Jurkat, Clone E6-1 (cell line): ENCODE measurements around the gene IRGQ.
"Not testable (repeated sequence)": the region's sequence is repeated elsewhere in the genome, so short reads cannot be mapped to it uniquely, and the experiment has no call there.

ENCODE experiments used
- DNase-seq: peaks from one replicate; pipeline ENCODE4 v3.0.0-alpha.2; 2011; ENCODE audit warnings: low read depth, low spot score
- H3K4me3 ChIP-seq: 2 replicates; pipeline ENCODE4 v1.5.1; 2011; ENCODE audit warnings: mild to moderate bottlenecking, low read length, control low read depth, moderate library complexity

Gene IRGQ

GRCh38 chr19:43553656-43554055 is 42.3 kb downstream of the IRGQ start:
- no peak overlapping the region for H3K4me3 ChIP-seq
- no peak for DNase-seq

GRCh38 chr19:43552616-43553015 is 43.3 kb downstream of the IRGQ start:
- no peak for DNase-seq
- no peak overlapping the region for H3K4me3 ChIP-seq

- no peak for DNase-seq
- no peak overlapping the region for H3K4me3 ChIP-seq
Measured at GRCh38 chr19:43552198-43552450, 43.8 kb downstream of the IRGQ start.

- H3K4me3 ChIP-seq: no peak overlapping the region
- DNase-seq: no peak
Measured at GRCh38 chr19:43551399-43552197, 44.3 kb downstream of the IRGQ start.

GRCh38 chr19:43548706-43549105 is 47.2 kb downstream of the IRGQ start:
- no peak overlapping the region for H3K4me3 ChIP-seq
- DNase-seq: no peak

- not testable (repeated sequence) for H3K4me3 ChIP-seq, DNase-seq
Measured at GRCh38 chr19:43547926-43548325, 48.0 kb downstream of the IRGQ start.

GRCh38 chr19:43546581-43546980 is 49.4 kb downstream of the IRGQ start:
- DNase-seq: no peak
- no peak overlapping the region for H3K4me3 ChIP-seq

GRCh38 chr19:43545981-43546380 is 50.0 kb downstream of the IRGQ start:
- DNase-seq: no peak

GRCh38 chr19:43545276-43545675 is 50.7 kb downstream of the IRGQ start:
- DNase-seq: no peak
- no peak overlapping the region for H3K4me3 ChIP-seq

More at GRCh38 chr19:43545981-43546380, 50.0 kb downstream of the IRGQ start:
- H3K4me3 ChIP-seq: no peak overlapping the region

GRCh38 chr19:43544077-43544476 is 51.9 kb downstream of the IRGQ start:
- H3K4me3 ChIP-seq: no peak overlapping the region
- no peak for DNase-seq

- no peak overlapping the region for H3K4me3 ChIP-seq
- no peak for DNase-seq
Measured at GRCh38 chr19:43541920-43542650, 53.8 kb downstream of the IRGQ start.

- no peak for DNase-seq
- H3K4me3 ChIP-seq: no peak overlapping the region
Measured at GRCh38 chr19:43540381-43540780, 55.6 kb downstream of the IRGQ start.

GRCh38 chr19:43538922-43539321 is 57.0 kb downstream of the IRGQ start:
- DNase-seq: no peak
- H3K4me3 ChIP-seq: no peak overlapping the region

GRCh38 chr19:43534816-43535761 is 60.8 kb downstream of the IRGQ start:
- H3K4me3 ChIP-seq: no peak overlapping the region
- no peak for DNase-seq
